Activated gamma-delta T cell (primary cell): ENCODE data around the gene SUSD5.
"Not testable (repeated sequence)": the region's sequence is repeated elsewhere in the genome, so short reads cannot be mapped to it uniquely, and the experiment has no call there.

Experiments
- DNase-seq: peaks from one replicate; lab custom pipeline; 2025; lab: John Stamatoyannopoulos, UW

SUSD5 gene

GRCh38 chr3:33194303-33194702, 24.3 kb downstream of the SUSD5 start:
- DNase-seq: no peak

- no peak for DNase-seq
Observed at GRCh38 chr3:33187368-33187634, 31.3 kb downstream of the SUSD5 start.

GRCh38 chr3:33186524-33187367, 31.9 kb downstream of the SUSD5 start:
- DNase-seq: no peak

- no peak for DNase-seq
Observed at GRCh38 chr3:33184863-33185262, 33.7 kb downstream of the SUSD5 start.

- DNase-seq: not testable (repeated sequence)
Observed at GRCh38 chr3:33181641-33182040, 37.0 kb downstream of the SUSD5 start.

- no peak for DNase-seq
Observed at GRCh38 chr3:33181229-33181628, 37.4 kb downstream of the SUSD5 start.

GRCh38 chr3:33179132-33179531, 39.5 kb downstream of the SUSD5 start:
- no peak for DNase-seq

- DNase-seq: no peak
Observed at GRCh38 chr3:33174711-33175414, 43.7 kb downstream of the SUSD5 start.

- no peak for DNase-seq
Observed at GRCh38 chr3:33174095-33174494, 44.5 kb downstream of the SUSD5 start.

- no peak for DNase-seq
Observed at GRCh38 chr3:33173672-33174071, 44.9 kb downstream of the SUSD5 start.

GRCh38 chr3:33173103-33173502, 45.5 kb downstream of the SUSD5 start:
- DNase-seq: no peak

- no peak for DNase-seq
Observed at GRCh38 chr3:33171580-33171979, 47.0 kb downstream of the SUSD5 start.

GRCh38 chr3:33170531-33170930, 48.1 kb downstream of the SUSD5 start:
- no peak for DNase-seq

- no peak for DNase-seq
Observed at GRCh38 chr3:33167716-33168336, 50.8 kb downstream of the SUSD5 start.

GRCh38 chr3:33167284-33167683, 51.3 kb downstream of the SUSD5 start:
- no peak for DNase-seq

- no peak for DNase-seq
Observed at GRCh38 chr3:33166095-33166494, 52.5 kb downstream of the SUSD5 start.

GRCh38 chr3:33165372-33165771, 53.2 kb downstream of the SUSD5 start:
- no peak for DNase-seq

GRCh38 chr3:33162621-33163020, 56.0 kb downstream of the SUSD5 start:
- DNase-seq: not testable (repeated sequence)

- DNase-seq: no peak
Observed at GRCh38 chr3:33159981-33160380, 58.6 kb downstream of the SUSD5 start.

GRCh38 chr3:33159234-33159633, 59.4 kb downstream of the SUSD5 start:
- DNase-seq: no peak

GRCh38 chr3:33155301-33155700, 63.3 kb downstream of the SUSD5 start:
- no peak for DNase-seq

GRCh38 chr3:33153782-33154181, 64.8 kb downstream of the SUSD5 start:
- no peak for DNase-seq
